C4-2B (cell line): Measurements from ENCODE around the gene BTAF1.

Experiments
- CTCF ChIP-seq: fragments of 450-650 bp; conservative IDR thresholded peaks from 2 replicates; pipeline ENCODE4 v1.5.1; 2017; ENCODE audit warnings: mild to moderate bottlenecking
- ZFX ChIP-seq: fragments of 450-650 bp; IDR thresholded peaks from 2 replicates; pipeline ENCODE4 v1.6.1; 2017

- TF ChIP-seq CTCF: no peak
- no peak for TF ChIP-seq ZFX
Observed at GRCh38 chr10:92062273-92062672, 138.7 kb downstream of the BTAF1 start.
